Mucosa of descending colon (tissue), 3 donors: ENCODE results near the gene TRAPPC14. TPM values are rescaled to one million over a fixed set of nuclear protein-coding genes. Genes with fewer than 3 reads are reported as not detected.

Experiments used
- ATAC-seq: fragments of 200-7000 bp; cut with Tn5 transposase; one replicate; pipeline ENCODE4 v1.9.1; 2020; ENCODE audit warnings: mild to moderate bottlenecking, moderate library complexity
- DNase-seq, 3 donors: peaks; one replicate each; pipeline ENCODE4 v3.0.0-alpha.2; 2020
- H3K36me3 ChIP-seq: fragments of 200-600 bp; one replicate; pipeline ENCODE4 v1.8.0; 2021; ENCODE audit warnings: low read depth, mild to moderate bottlenecking
- H3K4me1 ChIP-seq: fragments of 200-600 bp; one replicate; pipeline ENCODE4 v1.8.0; 2021; ENCODE audit warnings: low read depth, mild to moderate bottlenecking
- H3K4me3 ChIP-seq: fragments of 200-600 bp; one replicate; pipeline ENCODE4 v1.8.0; 2021; ENCODE audit warnings: mild to moderate bottlenecking
- H3K9me3 ChIP-seq: fragments of 200-600 bp; one replicate; pipeline ENCODE4 v1.8.0; 2021; ENCODE audit warnings: mild to moderate bottlenecking
- intact Hi-C, 2 donors: fragments of 100-400 bp; cut with DNase I in 1 of 2; cut with micrococcal nuclease in 1 of 2; formaldehyde crosslinking; loops; one replicate each; pipeline versions ENCODE4 v1.11.0 to v1.11.1; 2022; cut with DNase I, micrococcal nuclease
- total RNA-seq, 3 donors: library from RNA; stranded (reverse); fragmentation: NEBNext Ultra II Directional in 2 of 3; extraction: Animal tissue kit (Norgen Biotek cat#: 25700) in 2 of 3; gene quantifications; one replicate each; pipeline versions ENCODE4 v1.2.1 to v1.2.4, GENCODE V29; 2021 to 2023
- TF ChIP-seq, protein P1 (sequence below): fragments of 200-600 bp; IDR thresholded peaks from one replicate; pipeline ENCODE4 v1.8.0; 2022; ENCODE audit warnings: antibody characterized with exemption, mild to moderate bottlenecking
- donor health status: DM: no; HTN: no; CAD: no; lungs with moderate emphysema.
- donor health status: DM: no; HTN: no; CAD: no.
- donor health status: DM: no; HTN: yes; CAD: no.

TRAPPC14 gene
- total RNA-seq, 3 donors from 2014 or later = 36.7 to 78.9 (median 49.0) TPM

- Histone ChIP-seq H3K36me3 (no peaks in the 10 kb centered on the region), H3K4me3 (no peak overlapping the region), H3K9me3 (no peaks in the 10 kb centered on the region), H3K4me1 (peaks cover 18% of the 10 kb centered on the region)
- TF ChIP-seq, protein P1, sequence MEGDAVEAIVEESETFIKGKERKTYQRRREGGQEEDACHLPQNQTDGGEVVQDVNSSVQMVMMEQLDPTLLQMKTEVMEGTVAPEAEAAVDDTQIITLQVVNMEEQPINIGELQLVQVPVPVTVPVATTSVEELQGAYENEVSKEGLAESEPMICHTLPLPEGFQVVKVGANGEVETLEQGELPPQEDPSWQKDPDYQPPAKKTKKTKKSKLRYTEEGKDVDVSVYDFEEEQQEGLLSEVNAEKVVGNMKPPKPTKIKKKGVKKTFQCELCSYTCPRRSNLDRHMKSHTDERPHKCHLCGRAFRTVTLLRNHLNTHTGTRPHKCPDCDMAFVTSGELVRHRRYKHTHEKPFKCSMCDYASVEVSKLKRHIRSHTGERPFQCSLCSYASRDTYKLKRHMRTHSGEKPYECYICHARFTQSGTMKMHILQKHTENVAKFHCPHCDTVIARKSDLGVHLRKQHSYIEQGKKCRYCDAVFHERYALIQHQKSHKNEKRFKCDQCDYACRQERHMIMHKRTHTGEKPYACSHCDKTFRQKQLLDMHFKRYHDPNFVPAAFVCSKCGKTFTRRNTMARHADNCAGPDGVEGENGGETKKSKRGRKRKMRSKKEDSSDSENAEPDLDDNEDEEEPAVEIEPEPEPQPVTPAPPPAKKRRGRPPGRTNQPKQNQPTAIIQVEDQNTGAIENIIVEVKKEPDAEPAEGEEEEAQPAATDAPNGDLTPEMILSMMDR = no peak
- DNase-seq = no peak
- no peak for ATAC-seq
- intact Hi-C loops = no loop called here
Observed at GRCh38 chr7:100163871-100164270, 5.3 kb upstream of the TRAPPC14 start.

- Histone ChIP-seq H3K4me1 (peaks cover 10% of the 10 kb centered on the region), H3K4me3 (no peak overlapping the region), H3K36me3 (no peaks in the 10 kb centered on the region), H3K9me3 (no peaks in the 10 kb centered on the region)
- DNase-seq (peak; percentile 75 to 80 (median 77)), ATAC-seq (peak; percentile 81)
- TF ChIP-seq, protein P1 = no peak
- intact Hi-C loops = no loop called here
Observed at GRCh38 chr7:100163006-100163531, 4.5 kb upstream of the TRAPPC14 start.

- no peak overlapping the region for H3K4me3 ChIP-seq
- TF ChIP-seq, protein P1 = no peak
- H3K36me3 ChIP-seq = no peaks in the 10 kb centered on the region
- intact Hi-C loops = no loop called here
- H3K9me3 ChIP-seq = no peaks in the 10 kb centered on the region
- H3K4me1 ChIP-seq = peaks cover 36% of the 10 kb centered on the region
- DNase-seq (peak in 1 of 3 donors; percentile 57), ATAC-seq (no peak)
Observed at GRCh38 chr7:100160067-100160466, 1.5 kb upstream of the TRAPPC14 start.

DNA sequence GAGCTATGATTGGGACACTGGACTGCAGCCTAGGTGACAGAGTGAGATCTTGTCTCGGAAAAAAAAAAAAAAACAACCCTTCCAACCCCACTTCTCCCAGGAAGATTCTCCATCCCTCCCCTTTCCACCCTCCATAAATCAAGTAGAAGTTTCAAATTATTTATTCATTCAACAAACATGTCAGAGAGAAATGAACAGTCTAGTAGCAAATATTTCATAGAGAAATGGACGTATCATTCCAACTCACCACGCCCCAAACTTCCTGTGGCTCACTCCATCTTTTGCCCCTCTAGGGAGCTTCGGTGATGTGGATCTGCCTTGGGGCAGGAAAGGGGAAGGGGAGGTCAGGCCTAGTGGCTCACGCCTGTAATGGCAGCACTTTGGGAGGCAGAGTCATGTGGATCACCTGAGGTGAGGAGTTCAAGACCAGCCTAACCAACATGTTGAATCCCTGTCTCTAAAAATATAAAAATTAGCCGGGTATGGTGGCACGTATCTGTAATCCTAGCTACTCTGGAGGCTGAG is 638 bp upstream of the TRAPPC14 start:
- TF ChIP-seq, protein P1 = no peak
- ATAC-seq (no peak), DNase-seq (peak in 1 of 3 donors; percentile 34)
- Histone ChIP-seq H3K4me1 (peaks cover 44% of the 10 kb centered on the region), H3K9me3 (no peaks in the 10 kb centered on the region), H3K4me3 (no peak overlapping the region), H3K36me3 (no peaks in the 10 kb centered on the region)
- intact Hi-C loops = no loop called here

- Histone ChIP-seq H3K36me3 (no peaks in the 10 kb centered on the region), H3K4me3 (peak overlapping the region; percentile 75), H3K4me1 (peaks cover 53% of the 10 kb centered on the region), H3K9me3 (no peaks in the 10 kb centered on the region)
- intact Hi-C loops = no loop called here
- ATAC-seq (peak; percentile 37), DNase-seq (peak in 2 of 3 donors; percentile 54 to 72)
- TF ChIP-seq, protein P1 = no peak
Observed at GRCh38 chr7:100157334-100158228, 942 bp downstream of the TRAPPC14 start.
